Loucy (cell line): ENCODE measurements around the gene ZIM2.

Source experiments
- H2AFZ ChIP-seq: fragments of 200-600 bp; sonication (generic); 2 replicates; pipeline ENCODE4 v1.6.0; 2016; ENCODE audit warnings: antibody characterized with exemption, mild to moderate bottlenecking, low read length, moderate library complexity
- H3F3A ChIP-seq: fragments of 200-600 bp; 2 replicates; pipeline ENCODE4 v1.6.0; 2016; ENCODE audit warnings: antibody characterized with exemption, low read depth, mild to moderate bottlenecking
- H3K27me3 ChIP-seq: fragments of 200-600 bp; sonication (generic); 2 replicates; pipeline ENCODE4 v1.6.1; 2014; ENCODE audit warnings: low read length, mild to moderate bottlenecking; ENCODE audit not compliant: insufficient read depth, poor library complexity, severe bottlenecking
- H3K36me3 ChIP-seq: fragments of 200-600 bp; sonication (generic); 2 replicates; pipeline ENCODE4 v1.6.1; 2016; ENCODE audit warnings: low read length; ENCODE audit not compliant: insufficient read depth
- H3K4me1 ChIP-seq: fragments of 200-600 bp; sonication (generic); 2 replicates; pipeline ENCODE4 v1.5.1; 2014; ENCODE audit warnings: low read length, mild to moderate bottlenecking; ENCODE audit not compliant: insufficient read depth, poor library complexity, severe bottlenecking
- H3K4me2 ChIP-seq: fragments of 200-600 bp; sonication (generic); 2 replicates; pipeline ENCODE4 v1.6.0; 2014; ENCODE audit warnings: antibody characterized with exemption, low read length, low read depth, mild to moderate bottlenecking; ENCODE audit not compliant: poor library complexity, severe bottlenecking
- H3K4me3 ChIP-seq: fragments of 200-600 bp; sonication (generic); 2 replicates; pipeline ENCODE4 v1.5.1; 2014; ENCODE audit warnings: low read length, mild to moderate bottlenecking, mixed read lengths; ENCODE audit not compliant: poor library complexity, severe bottlenecking
- H3K79me2 ChIP-seq: fragments of 200-600 bp; sonication (generic); 2 replicates; pipeline ENCODE4 v1.6.1; 2014; ENCODE audit warnings: low read length; ENCODE audit not compliant: insufficient read depth
- H3K9ac ChIP-seq: fragments of 200-600 bp; sonication (generic); 2 replicates; pipeline ENCODE4 v1.6.0; 2014; ENCODE audit warnings: mild to moderate bottlenecking, low read depth, low read length, moderate library complexity; ENCODE audit not compliant: poor library complexity, severe bottlenecking
- H3K9me2 ChIP-seq: fragments of 200-600 bp; sonication (generic); replicated peaks from 2 replicates; pipeline ENCODE4 v1.6.1; 2016; ENCODE audit warnings: low read depth, low read length, mixed read lengths
- H3K9me3 ChIP-seq: fragments of 200-600 bp; sonication (generic); 2 replicates; pipeline ENCODE4 v1.6.1; 2014; ENCODE audit warnings: mild to moderate bottlenecking, antibody characterized with exemption, low read length, low read depth; ENCODE audit not compliant: insufficient read depth
- H4K20me1 ChIP-seq: fragments of 200-600 bp; sonication (generic); 2 replicates; pipeline ENCODE4 v1.6.0; 2014; ENCODE audit warnings: antibody characterized with exemption, low read length, mild to moderate bottlenecking; ENCODE audit not compliant: insufficient read depth, poor library complexity, severe bottlenecking
- EZH2phosphoT487 ChIP-seq: fragments of 200-600 bp; IDR thresholded peaks from 2 replicates; pipeline ENCODE4 v1.6.1; 2018; ENCODE audit warnings: antibody characterized with exemption, mild to moderate bottlenecking, moderate library complexity, borderline replicate concordance
- TF ChIP-seq, protein P1 (sequence below): fragments of 200-600 bp; sonication (generic); conservative IDR thresholded peaks from 2 replicates; pipeline ENCODE4 v1.5.1; 2014; ENCODE audit warnings: mild to moderate bottlenecking, antibody characterized with exemption, low read length

Gene ZIM2

DNA sequence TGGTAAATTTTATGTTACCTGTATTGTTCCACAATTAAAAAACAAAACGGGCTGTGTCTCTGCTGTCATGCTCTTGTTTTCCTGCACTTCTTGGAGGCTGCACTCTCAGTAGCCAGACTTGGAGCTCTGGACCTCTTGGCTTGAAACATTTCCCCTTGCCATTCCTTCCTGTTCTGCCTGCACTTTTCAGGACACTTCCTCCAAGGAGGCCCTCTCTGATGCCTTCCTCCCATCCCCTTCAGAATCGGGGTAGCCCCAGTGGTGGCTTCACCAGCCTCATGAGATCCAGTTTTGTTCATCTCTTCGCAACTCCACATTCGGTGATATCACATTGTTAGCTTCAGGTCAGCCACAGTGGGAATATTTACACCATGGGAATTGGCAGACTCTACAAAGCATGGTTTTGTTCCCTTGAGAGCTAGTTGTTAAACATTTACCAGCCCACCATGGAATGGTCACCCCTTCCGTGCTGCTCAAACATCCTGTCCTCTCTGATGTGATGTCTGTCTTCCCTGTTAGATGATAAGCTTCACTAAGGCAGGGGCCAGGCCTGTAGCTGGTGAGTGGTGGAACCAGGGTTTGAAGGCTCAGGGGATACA lies 40.2 kb upstream of the ZIM2 start:
- Histone ChIP-seq H3K36me3 (no peaks in the 10 kb centered on the region), H3K9me2 (no peaks in the 10 kb centered on the region), H3K9ac (no peak overlapping the region), H3K4me2 (no peak overlapping the region), H3F3A (no peaks in the 10 kb centered on the region), H3K27me3 (no peaks in the 10 kb centered on the region), H3K9me3 (peaks cover 11% of the 10 kb centered on the region; the same call in 1 of the 2 replicates), H3K4me3 (no peak overlapping the region), H3K4me1 (no peaks in the 10 kb centered on the region), H3K79me2 (no peaks in the 10 kb centered on the region), H4K20me1 (no peaks in the 10 kb centered on the region), H2AFZ (no peak overlapping the region)
- TF ChIP-seq EZH2phosphoT487 = no peak
- TF ChIP-seq, protein P1, sequence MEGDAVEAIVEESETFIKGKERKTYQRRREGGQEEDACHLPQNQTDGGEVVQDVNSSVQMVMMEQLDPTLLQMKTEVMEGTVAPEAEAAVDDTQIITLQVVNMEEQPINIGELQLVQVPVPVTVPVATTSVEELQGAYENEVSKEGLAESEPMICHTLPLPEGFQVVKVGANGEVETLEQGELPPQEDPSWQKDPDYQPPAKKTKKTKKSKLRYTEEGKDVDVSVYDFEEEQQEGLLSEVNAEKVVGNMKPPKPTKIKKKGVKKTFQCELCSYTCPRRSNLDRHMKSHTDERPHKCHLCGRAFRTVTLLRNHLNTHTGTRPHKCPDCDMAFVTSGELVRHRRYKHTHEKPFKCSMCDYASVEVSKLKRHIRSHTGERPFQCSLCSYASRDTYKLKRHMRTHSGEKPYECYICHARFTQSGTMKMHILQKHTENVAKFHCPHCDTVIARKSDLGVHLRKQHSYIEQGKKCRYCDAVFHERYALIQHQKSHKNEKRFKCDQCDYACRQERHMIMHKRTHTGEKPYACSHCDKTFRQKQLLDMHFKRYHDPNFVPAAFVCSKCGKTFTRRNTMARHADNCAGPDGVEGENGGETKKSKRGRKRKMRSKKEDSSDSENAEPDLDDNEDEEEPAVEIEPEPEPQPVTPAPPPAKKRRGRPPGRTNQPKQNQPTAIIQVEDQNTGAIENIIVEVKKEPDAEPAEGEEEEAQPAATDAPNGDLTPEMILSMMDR = no peak

DNA sequence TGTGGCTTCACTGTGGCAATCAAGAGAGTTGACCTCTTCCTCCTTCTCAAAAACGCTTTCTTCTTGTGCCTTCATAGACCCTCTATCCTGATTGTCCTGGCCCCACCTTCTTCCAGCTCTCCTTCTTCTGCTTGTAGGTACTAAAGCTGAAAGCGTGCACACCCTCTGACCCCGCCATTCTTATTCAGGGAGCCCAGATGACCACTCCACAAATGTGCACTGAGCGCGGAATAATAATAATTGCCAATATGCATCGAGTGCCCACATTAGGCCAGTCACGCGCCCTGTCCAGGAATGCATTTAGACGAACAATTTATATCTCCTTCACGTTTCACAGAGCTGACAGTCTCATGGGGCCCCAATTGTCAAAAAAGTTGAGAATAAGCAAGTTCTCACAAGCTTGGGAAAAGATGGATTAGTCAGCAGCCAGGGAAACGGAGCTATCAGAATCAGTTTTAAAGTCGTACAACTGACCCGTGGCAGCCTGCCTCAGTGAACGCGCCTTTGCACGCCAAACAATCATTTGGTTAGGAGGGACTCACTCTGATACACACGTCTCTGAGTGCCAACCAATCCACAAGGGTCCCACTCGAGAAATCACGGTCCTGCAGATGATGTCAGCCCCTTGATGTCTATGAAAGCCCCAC lies 36.7 kb upstream of the ZIM2 start:
- H3K9ac ChIP-seq = no peak overlapping the region
- TF ChIP-seq, protein P1 = no peak
- TF ChIP-seq EZH2phosphoT487 = no peak
- no peaks in the 10 kb centered on the region for H3K27me3 ChIP-seq
- H3K36me3 ChIP-seq = no peaks in the 10 kb centered on the region
- no peaks in the 10 kb centered on the region for H4K20me1 ChIP-seq
- no peak overlapping the region for H3K4me3 ChIP-seq
- no peak overlapping the region for H3K4me2 ChIP-seq
- peaks cover 17% of the 10 kb centered on the region; the same call in 1 of the 2 replicates for H3K9me3 ChIP-seq
- H3K79me2 ChIP-seq = no peaks in the 10 kb centered on the region
- H2AFZ ChIP-seq = no peak overlapping the region
- no peaks in the 10 kb centered on the region for H3K9me2 ChIP-seq
- no peaks in the 10 kb centered on the region for H3K4me1 ChIP-seq
- H3F3A ChIP-seq = no peaks in the 10 kb centered on the region

DNA sequence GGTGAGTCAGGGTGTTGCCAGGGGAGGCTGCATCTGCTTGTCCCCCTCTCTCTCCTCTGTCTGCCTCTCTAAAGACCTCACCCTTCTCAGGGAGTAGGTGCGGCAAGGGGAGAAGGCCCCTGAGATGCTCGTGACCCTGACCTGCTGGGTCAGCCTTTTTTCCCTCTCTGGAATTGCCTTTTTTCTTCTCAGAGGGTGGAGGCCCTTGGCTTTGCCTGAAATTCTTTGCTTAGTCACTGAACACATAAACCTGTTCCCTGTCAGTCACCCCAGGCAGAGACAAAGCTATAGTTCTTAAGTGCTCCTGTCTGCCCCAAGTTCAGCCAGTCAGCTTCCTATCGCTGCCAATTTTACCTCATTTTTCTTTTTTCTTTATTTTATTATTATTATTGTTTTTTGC lies 35.2 kb upstream of the ZIM2 start:
- H3K79me2 ChIP-seq = no peaks in the 10 kb centered on the region
- H2AFZ ChIP-seq = no peak overlapping the region
- no peaks in the 10 kb centered on the region for H3K9me2 ChIP-seq
- H3K4me1 ChIP-seq = no peaks in the 10 kb centered on the region
- no peaks in the 10 kb centered on the region for H4K20me1 ChIP-seq
- no peak overlapping the region for H3K4me2 ChIP-seq
- H3K4me3 ChIP-seq = no peak overlapping the region
- H3F3A ChIP-seq = no peaks in the 10 kb centered on the region
- peaks cover 11% of the 10 kb centered on the region; the same call in 1 of the 2 replicates for H3K9me3 ChIP-seq
- H3K36me3 ChIP-seq = no peaks in the 10 kb centered on the region
- no peak for TF ChIP-seq EZH2phosphoT487
- TF ChIP-seq, protein P1 = no peak
- H3K9ac ChIP-seq = no peak overlapping the region
- H3K27me3 ChIP-seq = no peaks in the 10 kb centered on the region
